Bronchial epithelial cell (primary cell): ENCODE results near the gene PROC. TPM values are rescaled to one million over a fixed set of nuclear protein-coding genes. Genes with fewer than 3 reads are reported as not detected.

Source experiments
- DNase-seq: peaks from one replicate; pipeline ENCODE4 v3.0.0-alpha.2; 2010; ENCODE audit warnings: low read depth
- FAIRE-seq: peaks from 2 replicates; lab custom pipeline; 2011; peaks lifted over from hg19 to GRCh38; lab: Jason Lieb, UNC
- H3K27me3 ChIP-seq: 2 replicates; pipeline ENCODE4 v1.5.1; 2011; ENCODE audit warnings: low read length; ENCODE audit not compliant: control insufficient read depth, insufficient read depth
- H3K36me3 ChIP-seq: 2 replicates; pipeline ENCODE4 v1.5.1; 2011; ENCODE audit warnings: low read length; ENCODE audit not compliant: control insufficient read depth, insufficient read depth
- H3K4me3 ChIP-seq: 2 replicates; pipeline ENCODE4 v1.5.1; 2011; ENCODE audit warnings: mild to moderate bottlenecking, low read depth, low read length, control low read depth
- CTCF ChIP-seq: IDR thresholded peaks from 2 replicates; pipeline ENCODE4 v1.5.1; 2011; ENCODE audit warnings: mild to moderate bottlenecking, moderate library complexity, low read length, control low read depth, inconsistent platforms; ENCODE audit not compliant: insufficient read depth, severe bottlenecking
- total RNA-seq: library from RNA; depleted of rRNA; stranded (reverse); fragments of >200 nt; gene quantifications from 2 replicates; pipeline ENCODE4 v1.2.1, GENCODE V29; 2014

The PROC gene
- total RNA-seq, 1 donor from 2014 or later = not detected

- FAIRE-seq (no peak), DNase-seq (no peak)
- H3K4me3 ChIP-seq = no peak overlapping the region
- no peak for TF ChIP-seq CTCF
- H3K27me3 ChIP-seq = no peaks in the 10 kb centered on the region
- H3K36me3 ChIP-seq = no peaks in the 10 kb centered on the region
Measured at GRCh38 chr2:127392133-127392827, 25.9 kb upstream of the PROC start.

DNA sequence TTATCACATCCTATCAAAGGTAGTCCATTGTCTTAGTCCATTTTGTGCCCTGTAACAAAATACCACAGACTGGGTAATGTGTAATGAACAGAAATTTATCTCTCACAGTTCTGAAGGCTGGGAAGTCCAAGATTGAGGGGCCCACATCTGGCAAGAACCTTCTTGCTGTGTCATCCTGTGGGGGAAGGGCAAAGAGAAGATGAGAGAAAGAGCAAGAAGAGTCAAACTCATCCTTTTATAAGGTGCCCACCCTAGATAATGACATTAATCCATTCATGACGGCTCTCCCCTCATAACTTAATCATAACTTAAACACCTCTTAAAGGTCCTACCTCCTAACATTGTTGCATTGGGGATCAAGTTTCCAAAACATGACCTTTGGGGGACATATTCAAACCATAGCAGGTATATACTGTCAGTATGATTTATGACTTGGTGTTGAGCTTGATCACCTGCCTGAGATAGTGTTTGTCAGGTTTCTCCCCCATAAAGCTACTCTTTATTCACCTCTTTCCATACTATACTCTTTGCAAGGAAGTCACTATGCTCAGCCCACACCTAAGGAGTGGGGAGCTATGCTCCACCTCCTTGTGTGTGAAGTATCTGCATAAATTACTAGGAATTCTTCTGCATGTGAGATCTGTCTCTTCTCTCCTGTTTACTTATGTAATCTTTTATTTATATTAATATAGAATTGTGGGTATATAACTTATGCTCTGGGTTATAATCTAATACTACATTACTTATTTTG, 25.2 kb upstream of the PROC start:
- FAIRE-seq = no peak
- Histone ChIP-seq H3K4me3 (no peak overlapping the region), H3K27me3 (no peaks in the 10 kb centered on the region), H3K36me3 (no peaks in the 10 kb centered on the region)
- no peak for DNase-seq
- no peak for TF ChIP-seq CTCF

GRCh38 chr2:127394492-127394891, 23.7 kb upstream of the PROC start:
- TF ChIP-seq CTCF = no peak
- Histone ChIP-seq H3K4me3 (no peak overlapping the region), H3K27me3 (no peaks in the 10 kb centered on the region), H3K36me3 (no peaks in the 10 kb centered on the region)
- no peak for DNase-seq
- no peak for FAIRE-seq

- no peak for FAIRE-seq
- DNase-seq = no peak
- no peak for TF ChIP-seq CTCF
- no peak overlapping the region for H3K4me3 ChIP-seq
- no peaks in the 10 kb centered on the region for H3K27me3 ChIP-seq
- H3K36me3 ChIP-seq = no peaks in the 10 kb centered on the region
Measured at GRCh38 chr2:127397568-127398238, 20.5 kb upstream of the PROC start.

DNA sequence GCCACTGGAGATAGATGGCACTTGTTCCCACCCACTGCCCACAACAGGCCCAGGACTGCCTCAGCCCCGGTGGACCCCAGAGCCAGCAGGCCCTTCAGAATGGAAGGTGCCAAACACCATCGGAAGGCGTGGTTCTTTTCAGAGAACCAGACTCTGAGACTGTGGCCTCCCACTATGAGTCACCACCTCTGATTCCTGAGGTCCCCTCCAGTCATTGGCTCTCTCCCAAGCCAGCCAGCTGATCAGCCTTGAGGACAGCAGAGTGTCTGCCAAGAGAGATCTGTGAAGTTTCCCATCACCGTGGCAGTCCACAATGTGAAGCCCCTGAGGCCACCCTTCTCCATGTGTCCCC, 20.0 kb upstream of the PROC start:
- Histone ChIP-seq H3K27me3 (no peaks in the 10 kb centered on the region), H3K4me3 (no peak overlapping the region), H3K36me3 (no peaks in the 10 kb centered on the region)
- FAIRE-seq = no peak
- peak; percentile 93 for DNase-seq
- no peak for TF ChIP-seq CTCF
